Endothelial cell of hepatic sinusoid (primary cell): ENCODE data around the gene LSAMP.

Experiments used
- in situ Hi-C: cut with HindIII; loops from 2 replicates; pipeline ENCODE4 v1.10.0; 2017; ENCODE audit warnings: low sequenced_read_pairs

The LSAMP gene

DNA sequence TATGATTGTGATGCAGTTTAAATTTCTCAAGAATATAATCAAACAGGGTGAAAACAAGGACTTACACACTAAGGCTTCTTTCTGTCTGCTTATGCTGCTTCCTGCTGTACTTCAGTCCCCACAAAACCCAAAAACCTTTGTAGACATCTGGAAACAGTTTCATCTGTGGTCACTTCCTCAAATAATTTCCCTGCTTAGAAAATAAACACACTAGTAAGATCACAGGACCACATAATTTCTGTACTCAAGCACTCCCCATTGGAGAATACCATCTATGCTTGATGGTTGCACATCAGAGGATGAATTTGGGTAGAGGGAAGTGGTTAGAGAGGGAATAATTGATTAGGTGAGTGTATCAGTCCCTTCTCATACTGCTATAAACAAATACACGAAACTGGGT, 266.2 kb downstream of the LSAMP start:
- in situ Hi-C loops, result no loop called here

DNA sequence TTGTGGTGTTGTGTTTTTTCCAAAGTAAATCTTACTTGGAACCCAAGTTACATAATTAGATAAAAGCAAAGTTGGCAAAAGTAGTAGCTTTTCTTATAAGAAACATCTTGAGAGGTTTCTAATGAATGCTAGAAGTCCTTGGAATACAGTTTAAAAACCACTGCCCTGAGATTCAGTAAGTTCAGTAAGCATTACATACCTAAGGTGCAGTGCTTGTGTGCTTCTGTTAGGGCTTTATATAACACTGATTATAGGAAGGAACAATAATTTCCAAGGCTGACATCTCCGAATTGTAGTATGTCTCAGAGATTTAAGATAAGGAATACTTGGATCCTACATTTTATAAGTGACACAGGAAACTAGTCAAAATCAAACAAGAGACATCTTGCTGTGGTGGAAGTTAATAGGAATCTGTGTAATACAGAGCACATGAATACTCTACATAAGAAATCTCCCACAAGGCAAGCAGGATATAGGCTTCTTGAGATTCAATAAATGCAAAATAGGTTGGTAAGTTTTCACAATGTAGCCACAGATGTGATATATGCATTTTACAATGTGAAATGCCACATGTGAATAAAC, 268.2 kb downstream of the LSAMP start:
- in situ Hi-C loops, result no loop called here

DNA sequence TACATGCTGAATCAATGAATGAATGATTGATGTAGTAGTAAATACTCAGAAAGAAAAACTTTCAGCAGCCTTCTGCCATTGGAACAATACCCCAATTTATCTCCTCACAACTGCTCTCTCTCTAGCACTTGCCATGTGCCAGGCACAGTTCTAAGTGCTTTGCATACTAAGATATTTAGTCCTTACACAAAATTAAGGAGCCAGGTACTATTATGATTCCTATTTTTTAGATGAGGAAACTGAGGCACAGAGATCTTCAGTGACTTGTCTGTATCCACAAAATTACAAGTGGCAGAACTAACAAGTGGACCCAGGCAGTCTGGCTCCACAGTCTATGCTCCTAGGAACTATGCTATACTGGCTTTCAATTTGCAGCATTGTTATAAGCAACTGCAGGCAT, 279.2 kb downstream of the LSAMP start:
- in situ Hi-C loops, result no loop called here

DNA sequence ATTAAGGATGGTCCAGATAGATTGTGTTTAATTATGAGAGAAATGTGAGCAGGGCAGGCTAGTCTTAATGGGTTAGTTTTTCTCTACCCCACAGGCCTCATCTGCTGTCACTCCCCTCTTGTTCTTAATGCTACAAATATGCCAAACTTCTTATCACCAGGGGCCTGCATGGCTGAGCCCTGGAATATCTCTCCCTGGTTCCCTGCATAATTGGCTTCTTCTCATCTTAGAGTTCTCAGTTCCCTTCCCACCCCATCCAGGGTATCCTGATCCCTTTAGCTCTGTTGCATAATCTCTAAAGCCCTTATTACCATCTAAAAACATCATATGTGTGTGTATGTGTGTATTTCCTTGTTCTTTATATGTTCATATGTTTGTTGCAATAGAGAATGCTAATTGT, 279.6 kb downstream of the LSAMP start:
- in situ Hi-C loops, result no loop called here

DNA sequence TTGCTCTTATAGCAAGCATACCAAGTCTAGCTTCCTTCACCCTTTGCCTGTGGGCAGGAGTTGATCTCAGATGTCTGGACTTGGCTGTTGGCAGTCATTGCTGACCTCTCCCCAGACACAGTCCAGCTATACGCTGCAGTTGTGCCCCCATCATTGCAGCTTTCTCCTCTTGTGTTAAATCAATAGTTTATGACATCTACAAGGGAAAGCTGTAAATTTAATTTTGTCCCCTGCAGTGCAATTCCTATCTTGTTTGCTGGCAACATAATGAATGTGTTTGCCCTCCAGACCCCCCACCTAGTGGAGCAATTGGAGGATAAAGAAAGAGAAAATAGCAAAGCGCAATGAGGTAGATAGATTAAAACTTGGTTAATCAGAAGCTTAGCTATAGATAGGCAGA, 280.2 kb downstream of the LSAMP start:
- in situ Hi-C loops, result no loop called here

DNA sequence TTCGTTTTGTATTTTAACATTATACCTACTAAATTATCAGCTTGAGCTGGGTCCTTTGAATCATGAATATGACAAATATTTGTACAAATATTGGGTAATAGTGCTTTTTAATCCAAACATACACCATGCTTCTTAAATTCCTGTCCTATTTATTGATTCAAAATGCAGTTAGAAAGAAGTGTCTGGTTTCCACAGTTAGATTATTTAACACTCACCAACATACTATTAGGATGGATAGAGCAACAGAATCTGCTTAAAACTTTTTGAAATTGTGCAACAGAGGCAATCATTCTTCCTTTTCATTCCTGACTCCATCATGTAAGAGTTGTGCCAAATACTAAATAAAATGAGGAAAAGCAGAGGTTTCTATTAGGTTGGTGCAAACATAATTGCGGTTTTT, 281.2 kb downstream of the LSAMP start:
- in situ Hi-C loops, result no loop called here

DNA sequence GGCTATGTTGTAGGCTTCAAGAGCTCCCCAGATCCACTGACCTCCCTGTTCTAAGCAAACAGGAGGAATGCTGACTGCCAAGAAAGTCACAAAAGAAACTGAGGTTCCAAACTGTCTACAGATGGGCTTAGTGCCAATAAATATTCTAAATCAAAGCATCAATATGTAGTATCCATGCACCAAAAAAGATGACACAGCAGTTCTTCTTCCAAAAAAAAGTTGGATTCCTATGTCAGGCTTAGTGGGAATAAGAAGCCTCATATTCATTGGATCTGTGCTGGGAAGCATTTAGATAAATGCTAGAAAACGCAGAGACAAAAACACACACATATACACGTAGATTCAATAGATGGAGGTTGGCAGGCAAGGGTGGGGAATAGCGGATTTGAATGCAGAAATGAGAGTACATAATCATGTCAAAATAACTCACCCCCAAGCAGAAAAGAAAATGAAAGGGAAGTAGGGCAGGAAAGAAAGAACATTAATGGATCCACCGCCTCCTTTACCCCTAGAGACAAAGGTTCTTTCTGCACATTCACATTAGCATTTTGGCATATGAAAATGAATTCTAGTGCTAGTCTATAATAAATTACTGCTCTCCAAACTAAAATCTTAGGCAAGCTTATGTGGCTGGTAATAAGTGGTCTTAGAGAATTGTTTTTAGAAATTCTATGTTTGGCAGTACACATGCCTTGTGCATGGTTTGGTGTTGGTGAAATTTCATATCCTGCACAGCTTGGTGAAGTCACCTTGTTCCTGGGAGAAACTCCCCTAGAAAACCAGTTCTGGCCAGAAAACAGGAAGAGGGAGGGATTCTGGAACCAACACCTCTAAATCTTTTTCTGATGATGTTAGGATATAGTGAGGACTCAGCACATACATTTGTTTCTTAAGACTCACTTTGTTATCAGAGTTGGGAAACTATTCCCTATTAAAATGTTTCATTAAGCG, 283.4 kb downstream of the LSAMP start:
- in situ Hi-C loops, result no loop called here

DNA sequence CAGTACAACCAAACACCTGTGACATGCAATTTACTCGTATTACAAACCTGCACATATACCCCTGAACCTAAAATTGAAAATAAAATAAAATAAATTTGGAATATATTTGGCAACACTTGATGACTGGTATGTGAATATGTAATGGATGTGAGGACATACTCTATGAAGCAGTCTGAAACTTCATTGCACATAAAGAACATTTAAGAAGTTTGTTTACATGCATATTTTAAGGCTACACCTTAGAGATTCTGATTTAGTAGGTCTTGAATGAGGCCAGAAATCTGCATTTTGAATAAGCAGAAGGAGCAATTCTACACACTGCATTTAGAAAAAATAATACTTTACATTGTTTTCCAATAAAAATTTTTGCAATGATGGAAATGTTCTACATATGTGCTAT, 284.7 kb downstream of the LSAMP start:
- in situ Hi-C loops, result no loop called here

DNA sequence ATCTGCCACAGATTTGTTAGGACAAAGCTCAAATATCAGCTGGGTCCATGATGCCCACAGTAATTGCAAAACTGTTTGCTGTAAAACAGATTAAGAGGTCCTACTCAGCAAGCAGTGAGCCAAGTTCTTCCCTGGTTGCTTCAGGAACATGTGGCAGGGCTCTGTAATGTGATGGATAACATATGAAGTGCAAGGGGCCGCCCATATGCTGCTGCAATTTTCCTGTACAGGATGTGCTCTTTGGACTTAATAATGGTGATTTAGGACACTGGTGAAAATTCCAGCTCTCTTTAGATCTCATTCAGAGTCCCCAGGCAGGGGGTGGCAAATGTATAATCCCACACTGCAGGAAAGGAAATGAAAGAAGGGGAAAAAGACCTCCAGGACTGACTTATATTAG, 289.4 kb downstream of the LSAMP start:
- in situ Hi-C loops, result no loop called here

DNA sequence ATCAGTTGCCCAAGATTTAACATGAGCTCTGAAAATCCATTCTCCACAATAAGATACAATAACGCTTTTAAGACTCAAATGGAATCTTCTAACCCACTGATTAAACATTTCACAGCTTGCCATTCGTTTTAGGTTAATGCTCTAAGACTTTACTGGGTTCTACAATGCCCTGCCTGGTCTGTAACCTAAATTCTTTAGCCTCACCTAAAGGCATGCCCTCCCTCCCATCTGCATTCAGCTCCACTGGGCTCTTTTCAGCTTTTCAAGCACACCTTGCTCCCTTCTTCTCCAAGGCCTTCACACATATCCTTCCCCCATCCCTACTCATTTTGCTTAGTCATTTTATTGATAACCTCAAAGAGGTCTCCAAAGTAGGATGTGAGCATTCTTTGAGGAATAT, 290.9 kb downstream of the LSAMP start:
- in situ Hi-C loops, result no loop called here

DNA sequence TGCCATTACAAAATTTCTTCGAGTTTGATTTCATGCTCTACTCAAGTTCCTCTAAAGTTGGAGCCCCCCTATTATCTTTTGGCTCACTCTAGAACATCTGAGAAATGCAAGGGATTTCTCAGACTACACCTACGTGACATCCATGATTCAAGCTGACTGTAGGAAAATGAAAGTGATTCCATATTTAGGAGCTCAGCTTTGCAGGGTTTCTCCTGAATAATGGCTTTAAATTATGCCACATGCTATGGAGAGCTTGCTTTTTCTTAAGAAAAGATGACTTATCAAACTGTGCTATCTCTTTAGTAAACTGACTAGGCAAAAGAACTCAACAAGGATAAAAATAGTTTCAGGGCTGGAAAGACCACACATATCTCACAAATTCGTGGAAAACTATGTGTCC, 292.1 kb downstream of the LSAMP start:
- in situ Hi-C loops, result no loop called here

DNA sequence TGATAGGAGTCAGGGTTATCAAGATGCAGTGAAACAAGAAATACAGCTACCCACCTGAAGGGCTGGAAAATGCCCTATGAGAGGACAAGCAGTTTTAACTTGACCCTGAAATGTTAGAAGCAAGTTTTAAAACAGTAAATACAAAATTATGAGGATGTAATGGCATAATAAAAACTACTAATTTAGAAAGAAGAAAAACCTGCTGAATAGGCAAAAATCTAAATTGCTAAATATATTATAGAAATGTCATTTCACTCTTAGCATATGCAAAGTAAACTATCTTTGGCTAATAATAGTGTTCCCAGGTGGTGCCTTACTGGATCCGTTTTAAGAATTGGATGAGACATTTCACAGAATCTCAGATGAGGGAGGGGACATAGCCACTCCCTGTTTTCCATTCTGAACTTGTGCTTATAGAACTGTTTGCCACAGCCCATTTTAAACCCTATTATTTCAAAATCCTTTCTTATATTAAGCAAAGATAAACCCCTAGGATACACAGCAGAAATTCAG, 294.6 kb downstream of the LSAMP start:
- in situ Hi-C loops, result no loop called here

DNA sequence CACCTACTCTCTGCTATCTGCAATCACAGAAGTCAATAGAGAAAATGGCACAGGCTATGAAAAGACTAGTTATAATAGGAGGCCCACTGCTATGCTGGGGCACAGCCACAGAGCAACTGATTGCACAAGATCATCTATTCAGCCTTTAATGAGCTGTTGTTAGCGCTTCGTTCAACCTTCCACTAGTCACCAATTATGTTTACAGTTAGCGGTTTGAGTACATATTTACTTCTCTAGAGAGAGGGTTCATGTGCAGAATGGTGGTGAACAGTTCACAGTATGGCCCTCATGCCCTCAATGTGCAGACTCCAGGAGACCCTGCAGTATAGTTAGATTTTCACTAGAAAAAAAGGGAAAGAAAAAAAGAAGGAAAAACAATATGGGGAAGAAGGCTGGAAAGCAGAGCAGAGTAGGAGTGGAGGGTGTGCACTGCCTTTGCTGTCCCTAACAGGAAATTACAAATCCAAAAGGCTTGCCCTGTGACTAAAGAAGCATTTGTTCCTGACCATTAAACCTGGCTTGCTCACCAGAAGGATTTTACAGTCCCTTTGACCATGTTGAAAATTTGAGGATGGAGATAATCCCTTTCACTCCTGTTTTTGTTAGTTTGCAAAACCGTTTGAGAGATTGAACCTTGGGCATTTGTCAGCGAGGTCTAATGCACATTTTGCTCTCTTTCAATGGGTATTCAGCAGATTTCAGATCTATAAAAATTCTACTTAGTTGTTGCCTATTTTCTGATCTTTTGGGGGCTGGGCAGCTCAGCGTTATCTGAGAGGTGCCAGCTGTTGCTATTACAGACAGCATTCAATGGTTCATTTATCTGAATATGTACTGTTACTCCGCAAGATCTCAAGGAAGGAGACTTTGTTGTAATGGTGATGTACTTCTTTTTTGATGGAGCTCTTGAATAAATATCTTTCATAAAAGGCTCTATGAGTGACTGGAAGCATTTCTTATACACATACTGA, 296.1 kb downstream of the LSAMP start:
- in situ Hi-C loops, result no loop called here

DNA sequence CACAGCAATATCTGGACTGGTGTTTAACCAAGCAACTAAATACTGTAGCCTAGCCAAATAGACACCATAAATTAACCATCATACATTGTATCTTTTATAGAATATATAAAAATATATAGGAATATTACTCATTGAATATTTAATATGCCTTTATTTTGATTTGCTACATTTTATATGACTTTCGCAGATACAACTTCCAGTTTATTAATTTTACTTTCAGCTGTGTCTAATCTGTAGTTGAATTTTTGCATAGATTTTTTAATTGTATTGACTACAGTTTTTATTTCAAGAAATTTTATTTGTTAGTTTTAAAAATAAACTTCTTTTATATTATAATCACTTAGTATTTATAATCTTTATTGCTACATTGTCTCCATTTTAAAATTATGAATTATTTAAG, 299.7 kb downstream of the LSAMP start:
- in situ Hi-C loops, result no loop called here

DNA sequence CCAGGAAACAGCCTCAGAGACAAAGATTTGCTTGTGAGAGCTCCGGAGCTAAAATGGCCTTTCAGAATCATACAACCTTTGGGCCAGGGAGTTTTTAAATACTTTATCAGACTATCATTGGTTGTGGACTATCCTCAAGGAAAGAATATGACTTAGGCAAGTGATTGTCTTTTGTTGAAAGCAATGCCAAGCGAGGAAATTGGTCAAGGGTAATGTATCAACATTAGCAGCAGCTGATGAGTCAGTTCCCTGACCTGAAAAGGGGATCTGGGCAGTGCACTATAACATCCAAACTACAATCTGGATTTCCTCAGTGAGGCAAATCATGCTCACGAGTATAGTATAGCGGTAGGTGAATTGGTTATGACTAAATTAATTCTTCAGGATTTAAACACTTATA, 303.6 kb downstream of the LSAMP start:
- in situ Hi-C loops, result no loop called here

DNA sequence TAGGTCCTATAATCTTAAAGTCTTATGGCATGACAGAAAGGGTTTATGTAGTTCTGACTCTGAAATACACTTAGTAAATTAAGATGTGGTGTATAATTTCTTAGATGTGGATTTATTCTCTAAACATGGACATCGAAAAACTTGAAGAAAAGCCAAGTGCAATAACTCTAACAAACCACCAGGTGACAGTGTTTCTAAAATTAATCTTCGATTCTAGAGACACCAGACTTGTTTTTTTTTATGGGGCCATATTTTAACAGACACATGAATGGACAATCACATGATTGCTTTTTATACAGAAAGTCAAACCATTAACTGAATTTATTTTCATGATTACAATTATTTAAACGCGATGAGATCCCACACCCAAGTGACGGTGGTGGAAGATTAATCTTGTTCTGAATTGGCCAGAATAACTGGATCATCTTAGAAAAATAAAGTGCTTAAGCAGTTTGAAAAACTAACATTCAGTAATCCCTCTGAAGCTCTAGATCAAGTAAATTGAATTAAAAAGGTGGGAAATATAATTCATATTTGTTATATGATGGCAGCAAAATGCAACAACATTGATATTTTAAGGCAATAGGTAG, 305.1 kb downstream of the LSAMP start:
- in situ Hi-C loops, result no loop called here

DNA sequence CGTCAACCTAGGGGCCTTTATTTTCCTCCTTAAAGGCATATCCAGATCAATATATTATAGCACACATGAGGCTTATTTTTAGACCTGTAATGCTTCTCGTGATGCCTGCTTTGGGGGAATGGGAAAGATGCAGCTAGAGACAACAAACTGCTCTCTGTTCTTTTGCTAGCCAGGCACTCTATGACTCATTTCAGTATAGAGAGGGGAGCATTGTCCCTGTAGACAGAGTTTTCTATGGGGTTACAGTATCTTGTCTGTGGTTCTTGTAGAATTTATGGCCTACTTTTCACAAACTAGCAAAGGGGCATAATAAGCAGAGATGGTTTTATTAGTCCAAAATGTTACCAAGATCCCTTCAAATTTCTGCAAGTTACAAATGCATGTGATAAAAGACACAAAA, 305.6 kb downstream of the LSAMP start:
- in situ Hi-C loops, result no loop called here

DNA sequence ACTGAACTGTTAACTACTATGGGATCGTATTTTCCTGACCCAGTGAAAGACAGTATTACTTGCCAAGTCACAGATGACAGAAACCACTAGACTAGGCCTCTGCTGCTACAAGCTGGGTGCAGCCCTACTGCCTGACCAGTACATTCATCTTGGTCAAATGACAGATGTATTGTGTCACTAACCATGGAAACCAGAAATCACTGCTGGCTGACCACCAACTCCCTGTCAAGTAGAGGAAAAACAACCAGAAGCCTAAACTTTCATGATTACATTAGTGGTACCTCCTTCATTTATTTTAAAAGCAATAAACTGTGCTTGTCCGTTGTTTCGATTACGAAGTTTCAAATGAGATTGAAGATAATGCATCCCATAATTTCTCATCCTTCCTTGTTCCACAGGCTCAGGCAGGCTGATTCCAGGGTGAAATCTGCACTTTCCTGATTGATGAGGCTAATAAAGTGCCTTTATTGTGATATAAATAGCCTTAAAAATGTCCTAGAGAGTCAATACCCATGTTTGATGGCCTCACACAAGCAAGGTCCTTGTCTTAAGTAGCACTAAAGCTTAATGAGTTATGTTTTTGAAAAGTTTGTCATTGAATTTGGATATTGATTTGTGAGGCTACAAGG, 309.7 kb downstream of the LSAMP start:
- in situ Hi-C loops, result no loop called here

DNA sequence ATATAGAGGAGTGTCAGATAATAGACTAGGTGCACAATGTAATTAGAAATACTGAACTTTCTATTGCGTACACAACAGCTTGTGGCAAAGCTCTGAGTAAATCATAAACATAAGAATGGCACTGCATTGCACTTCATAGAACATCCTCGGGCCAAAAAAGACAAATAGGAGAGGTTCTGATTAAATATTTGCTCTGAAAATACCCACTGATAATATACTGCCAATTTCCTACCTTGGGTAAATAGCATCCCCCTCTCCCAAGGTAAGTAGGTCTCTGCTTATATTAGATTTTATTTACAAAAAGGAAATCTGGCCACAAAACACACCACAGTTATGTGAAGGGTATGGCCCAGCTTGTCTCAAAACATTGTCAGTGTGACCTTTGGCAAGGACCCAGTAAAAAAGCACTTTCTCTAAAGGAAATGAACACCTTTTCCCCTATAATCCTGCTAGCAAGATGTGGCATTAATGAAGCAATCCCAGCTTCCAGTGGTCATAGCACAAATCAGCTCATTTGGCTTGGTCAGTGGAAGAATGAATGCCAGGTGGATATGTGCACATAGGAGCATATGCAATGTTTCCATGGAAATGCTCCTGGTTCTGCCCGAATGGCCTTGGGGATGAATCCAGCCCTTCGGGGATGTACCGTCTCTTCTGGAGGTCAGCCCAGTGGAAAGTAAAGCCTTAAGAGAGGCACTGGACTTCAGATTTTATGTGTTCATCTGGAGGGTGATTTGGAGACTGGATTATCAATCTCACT, 315.9 kb downstream of the LSAMP start:
- in situ Hi-C loops, result no loop called here

DNA sequence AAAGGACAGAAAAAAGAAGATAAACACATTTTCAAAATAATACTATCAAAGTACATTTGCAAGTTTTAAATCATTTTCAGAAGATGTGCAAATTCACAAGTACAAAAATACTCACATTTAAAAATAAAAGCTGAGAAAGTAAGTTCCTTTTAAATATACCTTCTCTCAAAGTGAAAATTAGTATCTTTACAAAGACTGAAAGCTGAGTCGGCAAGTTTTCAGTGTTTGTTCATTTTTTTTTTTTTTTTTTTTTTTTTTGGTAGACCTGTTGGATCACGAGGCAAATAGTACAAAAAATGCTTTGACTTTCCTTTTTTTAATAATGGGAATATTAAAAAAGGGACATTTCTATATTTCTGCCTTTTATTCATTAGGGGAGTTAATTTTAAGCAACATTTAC, 317.8 kb downstream of the LSAMP start:
- in situ Hi-C loops, result no loop called here
